Karpas-422 (cell line): ENCODE data around the gene AOX1. TPM values are rescaled to one million over a fixed set of nuclear protein-coding genes. Genes with fewer than 3 reads are reported as not detected.
"Not testable (repeated sequence)": the region's sequence is repeated elsewhere in the genome, so short reads cannot be mapped to it uniquely, and the experiment has no call there.

ENCODE experiments used
- DNase-seq: peaks from one replicate; pipeline ENCODE4 v3.0.0-alpha.2; 2015
- H2AFZ ChIP-seq: fragments of 200-600 bp; sonication (generic); 2 replicates; pipeline ENCODE4 v1.6.1; 2014; ENCODE audit warnings: antibody characterized with exemption, low read length, mixed read lengths
- H3K27ac ChIP-seq: fragments of 200-600 bp; sonication (generic); 2 replicates; pipeline ENCODE4 v1.5.1; 2014; ENCODE audit warnings: mild to moderate bottlenecking, low read length, moderate library complexity
- H3K27me3 ChIP-seq: fragments of 200-600 bp; sonication (generic); 2 replicates; pipeline ENCODE4 v1.6.1; 2014; ENCODE audit warnings: low read length, mixed read lengths
- H3K36me3 ChIP-seq: fragments of 200-600 bp; sonication (generic); 2 replicates; pipeline ENCODE4 v1.6.1; 2014; ENCODE audit warnings: low read length, mixed read lengths; ENCODE audit not compliant: insufficient read depth
- H3K4me1 ChIP-seq: fragments of 200-600 bp; sonication (generic); 2 replicates; pipeline ENCODE4 v1.6.1; 2014; ENCODE audit warnings: mild to moderate bottlenecking, low read length, mixed read lengths
- H3K4me2 ChIP-seq: fragments of 200-600 bp; sonication (generic); 2 replicates; pipeline ENCODE4 v1.6.1; 2014; ENCODE audit warnings: low read length, low read depth, mild to moderate bottlenecking; ENCODE audit not compliant: poor library complexity, severe bottlenecking
- H3K4me3 ChIP-seq: fragments of 200-600 bp; sonication (generic); 2 replicates; pipeline ENCODE4 v1.5.1; 2014; ENCODE audit warnings: mild to moderate bottlenecking, antibody characterized with exemption, low read length, mixed read lengths
- H3K79me2 ChIP-seq: fragments of 200-600 bp; sonication (generic); 2 replicates; pipeline ENCODE4 v1.6.1; 2014; ENCODE audit warnings: mild to moderate bottlenecking, low read length, mixed read lengths
- H3K9ac ChIP-seq: fragments of 200-600 bp; sonication (generic); 2 replicates; pipeline ENCODE4 v1.6.0; 2014; ENCODE audit warnings: low read length
- H3K9me2 ChIP-seq: fragments of 200-600 bp; sonication (generic), shearing (Covaris generic); replicated peaks from 2 replicates; pipeline ENCODE4 v1.6.0; 2014; ENCODE audit warnings: mild to moderate bottlenecking, low read length, moderate library complexity; ENCODE audit not compliant: insufficient read depth
- H3K9me3 ChIP-seq: fragments of 300-700, 200-600 bp; sonication (generic); 2 replicates; pipeline ENCODE4 v1.6.1; 2014; ENCODE audit warnings: low read length, mixed read lengths
- H4K20me1 ChIP-seq: fragments of 200-600 bp; sonication (generic); 2 replicates; pipeline ENCODE4 v1.6.1; 2014; ENCODE audit warnings: mild to moderate bottlenecking, antibody characterized with exemption, low read length, low read depth; ENCODE audit not compliant: insufficient read depth
- total RNA-seq: library from RNA; depleted of rRNA; stranded (reverse); fragments of >200 nt; shearing (Covaris generic); gene quantifications from 2 replicates; pipeline ENCODE4 v1.2.3, GENCODE V29; 2014; ENCODE audit warnings: low replicate concordance

AOX1 gene
- total RNA-seq, 1 experiment from 2014 or later = 0.37 TPM

DNA sequence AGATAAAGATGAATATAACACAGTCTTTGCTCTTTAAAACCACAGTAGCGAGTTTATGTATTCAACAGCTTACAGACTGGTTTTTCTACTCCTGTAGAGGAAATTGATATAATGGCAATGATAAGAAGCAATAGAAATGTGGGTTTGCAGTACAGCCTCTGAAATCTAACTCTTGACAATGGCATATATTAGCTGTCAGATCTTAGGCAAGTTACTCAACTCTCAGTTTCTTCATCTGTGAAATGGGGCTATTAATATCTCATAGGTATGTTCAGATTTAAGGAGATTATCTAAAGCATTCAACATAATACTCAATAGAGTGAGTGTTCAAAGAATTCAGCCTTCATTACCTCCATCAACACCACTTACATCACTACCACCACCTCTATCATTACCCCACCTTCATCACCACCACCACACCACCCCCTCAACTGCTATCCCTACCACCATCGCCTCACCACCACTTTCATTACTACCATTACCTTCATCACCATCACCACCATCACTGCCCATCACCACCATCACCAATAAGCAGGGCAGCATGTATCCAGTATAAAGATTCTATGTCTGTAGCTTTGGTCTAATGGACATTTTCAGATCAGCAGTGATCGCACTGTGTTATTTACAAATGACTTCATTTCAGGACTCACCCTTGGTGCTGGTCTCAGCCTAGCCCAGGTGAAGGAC lies 22.7 kb downstream of the AOX1 start:
- H3K4me2 ChIP-seq = no peak overlapping the region
- no peaks in the 10 kb centered on the region for H4K20me1 ChIP-seq
- H3K27ac ChIP-seq = no peak overlapping the region
- no peaks in the 10 kb centered on the region for H3K79me2 ChIP-seq
- no peaks in the 10 kb centered on the region for H3K4me1 ChIP-seq
- H3K36me3 ChIP-seq = no peaks in the 10 kb centered on the region
- no peak overlapping the region for H2AFZ ChIP-seq
- no peak for DNase-seq
- no peak overlapping the region for H3K4me3 ChIP-seq
- H3K9me3 ChIP-seq = no peaks in the 10 kb centered on the region
- H3K9ac ChIP-seq = no peak overlapping the region
- no peaks in the 10 kb centered on the region for H3K27me3 ChIP-seq
- no peaks in the 10 kb centered on the region for H3K9me2 ChIP-seq

DNA sequence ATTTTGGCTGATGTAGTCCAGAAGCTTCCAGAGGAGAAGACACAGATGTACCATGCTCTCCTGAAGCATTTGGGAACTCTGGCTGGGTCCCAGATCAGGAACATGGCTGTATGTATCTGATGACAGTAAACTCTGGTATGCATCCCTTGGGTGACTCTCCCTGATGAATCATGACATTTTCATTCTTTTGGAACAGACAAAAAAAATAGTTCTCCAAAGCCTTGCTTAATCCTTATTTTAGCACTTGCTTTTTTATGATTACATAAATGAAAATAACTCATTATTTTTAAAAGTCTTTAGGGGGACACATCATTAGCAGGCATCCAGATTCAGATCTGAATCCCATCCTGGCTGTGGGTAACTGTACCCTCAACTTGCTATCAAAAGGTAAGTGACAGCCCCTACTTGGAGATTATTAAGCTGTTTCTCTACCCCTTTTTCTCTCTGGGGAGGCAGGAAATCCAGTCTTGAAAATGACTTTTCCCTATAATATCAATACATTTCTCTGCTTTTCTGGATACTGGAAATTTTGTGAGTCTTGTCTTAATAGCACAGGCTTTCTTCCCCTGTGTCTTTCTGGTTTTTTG lies 23.3 kb downstream of the AOX1 start:
- Histone ChIP-seq H2AFZ (no peak overlapping the region), H3K9me3 (no peaks in the 10 kb centered on the region), H3K27ac (no peak overlapping the region), H3K9ac (no peak overlapping the region), H3K79me2 (no peaks in the 10 kb centered on the region), H3K9me2 (no peaks in the 10 kb centered on the region), H4K20me1 (no peaks in the 10 kb centered on the region), H3K36me3 (no peaks in the 10 kb centered on the region), H3K4me3 (no peak overlapping the region), H3K4me1 (no peaks in the 10 kb centered on the region), H3K4me2 (no peak overlapping the region), H3K27me3 (no peaks in the 10 kb centered on the region)
- no peak for DNase-seq

DNA sequence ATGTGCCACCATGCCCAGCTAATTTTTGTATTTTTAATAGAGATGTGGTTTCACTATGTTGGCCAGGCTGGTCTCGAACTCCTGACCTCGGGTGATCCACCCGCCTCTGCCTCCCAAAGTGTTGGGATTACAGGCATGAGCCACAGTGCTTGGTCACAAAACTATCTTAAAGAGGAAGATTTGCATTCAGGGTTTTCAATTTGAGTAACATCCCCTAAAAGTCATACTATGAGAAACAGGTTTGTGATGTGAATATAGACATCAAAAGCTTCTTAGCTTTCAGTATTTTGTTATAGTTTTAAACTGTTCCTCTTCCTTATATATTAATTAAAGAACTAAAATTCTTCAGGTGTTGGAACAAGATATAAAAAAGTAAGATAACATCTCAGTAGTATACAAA lies 24.4 kb downstream of the AOX1 start:
- H3K4me1 ChIP-seq, H2AFZ ChIP-seq, H3K9ac ChIP-seq, H3K79me2 ChIP-seq, H3K4me3 ChIP-seq, H3K27me3 ChIP-seq, H3K27ac ChIP-seq, H4K20me1 ChIP-seq, H3K9me2 ChIP-seq, DNase-seq, H3K9me3 ChIP-seq, H3K4me2 ChIP-seq, H3K36me3 ChIP-seq: not testable (repeated sequence)

DNA sequence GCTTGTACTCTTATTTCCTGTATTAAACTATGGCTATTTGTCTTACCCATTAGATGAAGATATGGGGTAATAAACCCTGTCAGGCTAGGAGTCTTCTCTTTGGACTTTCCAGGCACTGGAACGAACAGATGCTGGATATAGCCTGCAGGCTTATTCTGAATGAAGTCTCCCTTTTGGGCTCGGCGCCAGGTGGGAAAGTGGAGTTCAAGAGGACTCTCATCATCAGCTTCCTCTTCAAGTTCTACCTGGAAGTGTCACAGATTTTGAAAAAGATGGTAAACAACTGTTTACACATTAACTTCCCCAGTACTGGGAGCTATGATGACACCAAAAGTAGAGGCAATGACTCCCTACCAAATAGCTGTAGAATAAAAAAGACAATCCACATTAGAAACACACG lies 27.9 kb downstream of the AOX1 start:
- Histone ChIP-seq H2AFZ (no peak overlapping the region), H3K9me2 (no peaks in the 10 kb centered on the region), H3K4me2 (no peak overlapping the region), H3K9me3 (no peaks in the 10 kb centered on the region), H3K9ac (no peak overlapping the region), H3K4me1 (no peaks in the 10 kb centered on the region), H4K20me1 (no peaks in the 10 kb centered on the region), H3K27me3 (no peaks in the 10 kb centered on the region), H3K79me2 (no peaks in the 10 kb centered on the region), H3K36me3 (no peaks in the 10 kb centered on the region), H3K4me3 (no peak overlapping the region), H3K27ac (no peak overlapping the region)
- DNase-seq = no peak

DNA sequence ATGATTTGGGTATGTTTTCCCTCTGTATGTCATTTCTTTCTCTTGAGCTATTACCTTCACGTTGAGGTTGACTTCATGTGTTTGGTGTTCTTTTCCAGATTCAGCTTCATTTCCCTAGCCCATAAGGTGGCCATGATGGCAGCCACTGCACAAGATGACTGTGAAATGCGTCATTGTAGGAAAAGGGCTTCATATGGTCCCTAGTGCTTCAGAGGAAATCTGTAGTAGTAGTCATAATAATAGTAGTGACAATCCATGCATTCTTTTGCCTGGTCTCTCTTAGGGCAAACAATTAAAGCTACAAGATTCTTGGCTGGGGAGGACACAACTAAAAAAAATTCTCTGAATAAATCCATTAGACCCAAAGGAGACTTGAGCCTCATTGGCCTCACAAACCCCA lies 28.4 kb downstream of the AOX1 start:
- DNase-seq = no peak
- Histone ChIP-seq H4K20me1 (no peaks in the 10 kb centered on the region), H3K27ac (no peak overlapping the region), H3K27me3 (no peaks in the 10 kb centered on the region), H3K9me3 (no peaks in the 10 kb centered on the region), H3K9ac (no peak overlapping the region), H3K4me3 (no peak overlapping the region), H3K4me1 (no peaks in the 10 kb centered on the region), H3K36me3 (no peaks in the 10 kb centered on the region), H3K79me2 (no peaks in the 10 kb centered on the region), H3K4me2 (no peak overlapping the region), H3K9me2 (no peaks in the 10 kb centered on the region), H2AFZ (no peak overlapping the region)

DNA sequence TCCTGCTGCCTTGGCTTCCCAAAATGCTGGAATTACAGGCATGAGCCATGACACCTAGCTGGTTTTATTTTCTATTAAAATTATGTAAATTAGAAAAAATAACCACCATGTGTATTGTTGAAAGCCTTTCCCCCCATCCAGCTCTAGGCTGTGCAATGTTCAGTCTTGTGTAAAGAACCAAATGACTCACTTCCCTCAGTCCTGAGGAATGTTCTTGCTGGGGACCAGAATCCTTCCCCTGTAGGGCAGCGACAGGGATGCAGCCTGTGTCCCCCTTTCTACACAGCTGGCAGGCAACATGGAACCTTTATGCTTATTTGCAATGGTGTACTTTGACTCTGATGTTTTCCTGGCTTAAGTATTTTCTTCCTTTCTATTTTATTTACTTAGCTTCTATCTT lies 29.4 kb downstream of the AOX1 start:
- no peak overlapping the region for H3K27ac ChIP-seq
- H3K27me3 ChIP-seq = no peaks in the 10 kb centered on the region
- DNase-seq = no peak
- H3K9ac ChIP-seq = no peak overlapping the region
- H3K4me3 ChIP-seq = no peak overlapping the region
- no peak overlapping the region for H2AFZ ChIP-seq
- no peaks in the 10 kb centered on the region for H3K9me2 ChIP-seq
- no peaks in the 10 kb centered on the region for H3K4me1 ChIP-seq
- H3K4me2 ChIP-seq = no peak overlapping the region
- no peaks in the 10 kb centered on the region for H3K36me3 ChIP-seq
- H3K79me2 ChIP-seq = no peaks in the 10 kb centered on the region
- H3K9me3 ChIP-seq = no peaks in the 10 kb centered on the region
- no peaks in the 10 kb centered on the region for H4K20me1 ChIP-seq

DNA sequence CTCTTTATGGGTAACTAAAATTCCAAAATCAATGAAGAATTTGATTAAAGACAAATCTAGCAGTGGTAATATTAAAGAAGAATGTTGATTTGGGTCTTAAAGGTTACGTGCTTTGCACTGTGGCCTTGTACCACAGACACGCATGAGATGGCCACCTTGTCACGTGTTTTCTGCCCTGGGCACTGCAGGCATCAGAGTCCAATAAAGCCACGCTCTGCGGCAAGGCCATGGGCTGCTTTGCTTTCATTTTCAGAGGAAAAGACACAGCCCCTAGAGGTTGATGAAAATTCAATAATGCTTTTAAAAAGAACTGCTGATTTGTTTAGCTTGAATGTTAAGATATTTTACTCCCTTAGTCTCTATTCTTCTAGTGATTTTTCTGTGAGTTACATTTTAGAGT lies 30.4 kb downstream of the AOX1 start:
- H3K4me3 ChIP-seq = no peak overlapping the region
- no peaks in the 10 kb centered on the region for H3K9me2 ChIP-seq
- H3K36me3 ChIP-seq = no peaks in the 10 kb centered on the region
- no peaks in the 10 kb centered on the region for H3K9me3 ChIP-seq
- H2AFZ ChIP-seq = no peak overlapping the region
- H3K4me1 ChIP-seq = no peaks in the 10 kb centered on the region
- H3K9ac ChIP-seq = no peak overlapping the region
- no peak for DNase-seq
- H3K27ac ChIP-seq = no peak overlapping the region
- H3K79me2 ChIP-seq = no peaks in the 10 kb centered on the region
- no peaks in the 10 kb centered on the region for H4K20me1 ChIP-seq
- no peak overlapping the region for H3K4me2 ChIP-seq
- H3K27me3 ChIP-seq = no peaks in the 10 kb centered on the region

DNA sequence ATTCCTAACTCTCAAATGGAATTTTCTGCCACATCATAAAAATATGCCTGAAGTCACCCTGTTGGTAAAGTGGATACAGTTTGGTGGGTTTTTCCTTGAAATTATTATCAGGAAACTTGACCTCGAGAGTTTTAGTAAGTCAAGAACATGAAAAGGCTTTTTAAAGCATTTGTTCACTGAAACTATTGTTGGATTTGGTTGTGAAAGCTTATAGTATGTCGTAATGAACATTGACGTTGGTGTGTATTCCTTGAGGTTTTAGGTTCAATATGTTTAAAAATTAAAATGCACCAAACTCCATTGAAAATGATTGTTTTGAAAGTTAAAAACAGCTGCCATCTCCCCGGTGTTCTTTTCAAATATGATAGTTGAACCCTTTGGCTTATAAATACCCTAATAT lies 30.8 kb downstream of the AOX1 start:
- Histone ChIP-seq H4K20me1 (no peaks in the 10 kb centered on the region), H3K9me2 (no peaks in the 10 kb centered on the region), H3K4me2 (no peak overlapping the region), H3K79me2 (no peaks in the 10 kb centered on the region), H3K9ac (no peak overlapping the region), H3K36me3 (no peaks in the 10 kb centered on the region), H3K9me3 (no peaks in the 10 kb centered on the region), H2AFZ (no peak overlapping the region), H3K27me3 (no peaks in the 10 kb centered on the region), H3K4me1 (no peaks in the 10 kb centered on the region), H3K27ac (no peak overlapping the region), H3K4me3 (no peak overlapping the region)
- DNase-seq = no peak
